Measurements from ENCODE around the gene RPS23.
"Not testable (repeated sequence)": the region's sequence is repeated elsewhere in the genome, so short reads cannot be mapped to it uniquely, and the experiment has no call there.

Gene RPS23

GRCh38 chr5:82290005-82290404 lies 11.9 kb upstream of the RPS23 start:
- DNase-seq (ENCODE audit: low spot score): no peak

- DNase-seq (ENCODE audit: low spot score): peak; percentile 50
Measured at GRCh38 chr5:82287625-82288024, 9.5 kb upstream of the RPS23 start.

GRCh38 chr5:82285206-82285605 lies 7.1 kb upstream of the RPS23 start:
- no peak for DNase-seq (ENCODE audit: low spot score)

GRCh38 chr5:82283893-82284292 lies 5.7 kb upstream of the RPS23 start:
- DNase-seq (ENCODE audit: low spot score): no peak

GRCh38 chr5:82278711-82279370 lies 687 bp upstream of the RPS23 start:
- DNase-seq (ENCODE audit: low spot score): no peak

- DNase-seq (ENCODE audit: low spot score): no peak
Measured at GRCh38 chr5:82277613-82277986, 554 bp downstream of the RPS23 start.

GRCh38 chr5:82276800-82277612 lies 1.1 kb downstream of the RPS23 start:
- no peak for DNase-seq (ENCODE audit: low spot score)

- DNase-seq (ENCODE audit: low spot score): no peak
Measured at GRCh38 chr5:82275216-82275664, 2.9 kb downstream of the RPS23 start.

- no peak for DNase-seq (ENCODE audit: low spot score)
Measured at GRCh38 chr5:82274343-82275211, 3.6 kb downstream of the RPS23 start.

GRCh38 chr5:82273426-82273825 lies 4.7 kb downstream of the RPS23 start:
- not testable (repeated sequence) for DNase-seq (ENCODE audit: low spot score)

- DNase-seq (ENCODE audit: low spot score): not testable (repeated sequence)
Measured at GRCh38 chr5:82272571-82273356, 5.4 kb downstream of the RPS23 start.

GRCh38 chr5:82269363-82269762 lies 8.8 kb downstream of the RPS23 start:
- not testable (repeated sequence) for DNase-seq (ENCODE audit: low spot score)

GRCh38 chr5:82267297-82267933 lies 10.7 kb downstream of the RPS23 start:
- DNase-seq (ENCODE audit: low spot score): not testable (repeated sequence)

- DNase-seq (ENCODE audit: low spot score): no peak
Measured at GRCh38 chr5:82265047-82265446, 13.1 kb downstream of the RPS23 start.

- DNase-seq (ENCODE audit: low spot score): no peak
Measured at GRCh38 chr5:82259172-82259800, 18.9 kb downstream of the RPS23 start.

- DNase-seq (ENCODE audit: low spot score): no peak
Measured at GRCh38 chr5:82257729-82258128, 20.4 kb downstream of the RPS23 start.

- DNase-seq (ENCODE audit: low spot score): no peak
Measured at GRCh38 chr5:82257247-82257646, 20.9 kb downstream of the RPS23 start.

GRCh38 chr5:82255844-82256243 lies 22.3 kb downstream of the RPS23 start:
- no peak for DNase-seq (ENCODE audit: low spot score)

GRCh38 chr5:82252744-82253143 lies 25.4 kb downstream of the RPS23 start:
- DNase-seq (ENCODE audit: low spot score): no peak

GRCh38 chr5:82246960-82247574 lies 31.1 kb downstream of the RPS23 start:
- DNase-seq (ENCODE audit: low spot score): no peak

All from putamen (tissue), 1 donor.